Hepatocyte (in vitro differentiated cells): ENCODE data around the gene RETSAT.
A peak's percentile ranks its signal among the peaks of the same experiment; 100 is the strongest.

Experiments
- EZH2 ChIP-seq: fragments of 200-600 bp; sonication (generic); IDR thresholded peaks from 2 replicates; pipeline ENCODE4 v1.6.1; 2016; ENCODE audit warnings: antibody characterized with exemption, mild to moderate bottlenecking, borderline replicate concordance
- EZH2phosphoT487 ChIP-seq: fragments of 200-600 bp; sonication (generic); IDR thresholded peaks from one replicate; pipeline ENCODE4 v1.6.1; 2018; ENCODE audit warnings: antibody characterized with exemption, mild to moderate bottlenecking, low read depth, moderate library complexity; ENCODE audit not compliant: unreplicated experiment, severe bottlenecking
- TF ChIP-seq, protein P1 (sequence below): fragments of 200-600 bp; sonication (generic); IDR thresholded peaks from 2 replicates; pipeline ENCODE4 v1.5.1; 2016; ENCODE audit warnings: antibody characterized with exemption, mild to moderate bottlenecking; ENCODE audit not compliant: poor library complexity

DNA sequence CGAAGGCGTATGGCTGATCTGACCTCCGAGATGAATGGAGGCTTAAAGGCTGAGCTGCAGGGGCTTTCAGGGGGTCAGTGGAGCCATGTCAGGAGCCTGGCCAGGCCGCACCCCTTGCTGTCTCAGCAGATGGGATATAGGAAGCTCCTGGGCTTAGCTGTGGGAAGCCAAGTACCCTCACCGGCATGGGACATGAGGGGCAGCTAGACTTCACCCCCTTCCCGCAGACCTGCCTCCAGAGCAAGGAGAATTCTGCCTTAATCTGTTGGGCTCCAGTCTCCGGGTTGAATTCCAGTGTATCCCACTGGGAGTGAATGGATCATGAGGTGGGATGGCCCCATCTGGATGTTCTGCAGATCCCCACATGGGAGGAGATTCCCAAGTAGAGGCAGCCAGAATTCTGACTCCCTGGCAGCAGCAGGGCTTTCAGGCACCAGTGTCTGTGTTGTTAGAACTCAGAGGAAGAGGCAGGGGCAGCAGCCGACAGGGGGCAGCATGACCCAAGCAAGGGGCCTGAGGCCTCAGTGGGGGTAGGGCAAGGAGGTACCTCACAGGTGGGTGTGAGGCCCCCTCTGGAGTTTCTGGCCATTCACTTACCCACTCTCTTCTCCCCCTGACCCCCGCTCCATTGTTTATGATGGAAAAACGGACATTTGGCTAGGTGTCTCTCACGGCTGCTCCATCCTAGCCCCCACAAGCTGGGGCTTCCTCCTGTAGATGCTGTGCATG, 36.8 kb upstream of the RETSAT start:
- TF ChIP-seq EZH2phosphoT487 = no peak
- TF ChIP-seq, protein P1, sequence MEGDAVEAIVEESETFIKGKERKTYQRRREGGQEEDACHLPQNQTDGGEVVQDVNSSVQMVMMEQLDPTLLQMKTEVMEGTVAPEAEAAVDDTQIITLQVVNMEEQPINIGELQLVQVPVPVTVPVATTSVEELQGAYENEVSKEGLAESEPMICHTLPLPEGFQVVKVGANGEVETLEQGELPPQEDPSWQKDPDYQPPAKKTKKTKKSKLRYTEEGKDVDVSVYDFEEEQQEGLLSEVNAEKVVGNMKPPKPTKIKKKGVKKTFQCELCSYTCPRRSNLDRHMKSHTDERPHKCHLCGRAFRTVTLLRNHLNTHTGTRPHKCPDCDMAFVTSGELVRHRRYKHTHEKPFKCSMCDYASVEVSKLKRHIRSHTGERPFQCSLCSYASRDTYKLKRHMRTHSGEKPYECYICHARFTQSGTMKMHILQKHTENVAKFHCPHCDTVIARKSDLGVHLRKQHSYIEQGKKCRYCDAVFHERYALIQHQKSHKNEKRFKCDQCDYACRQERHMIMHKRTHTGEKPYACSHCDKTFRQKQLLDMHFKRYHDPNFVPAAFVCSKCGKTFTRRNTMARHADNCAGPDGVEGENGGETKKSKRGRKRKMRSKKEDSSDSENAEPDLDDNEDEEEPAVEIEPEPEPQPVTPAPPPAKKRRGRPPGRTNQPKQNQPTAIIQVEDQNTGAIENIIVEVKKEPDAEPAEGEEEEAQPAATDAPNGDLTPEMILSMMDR = peak; percentile 61
- TF ChIP-seq EZH2 = no peak
